Measurements from ENCODE around the gene ARMS2.

ARMS2 gene

DNA sequence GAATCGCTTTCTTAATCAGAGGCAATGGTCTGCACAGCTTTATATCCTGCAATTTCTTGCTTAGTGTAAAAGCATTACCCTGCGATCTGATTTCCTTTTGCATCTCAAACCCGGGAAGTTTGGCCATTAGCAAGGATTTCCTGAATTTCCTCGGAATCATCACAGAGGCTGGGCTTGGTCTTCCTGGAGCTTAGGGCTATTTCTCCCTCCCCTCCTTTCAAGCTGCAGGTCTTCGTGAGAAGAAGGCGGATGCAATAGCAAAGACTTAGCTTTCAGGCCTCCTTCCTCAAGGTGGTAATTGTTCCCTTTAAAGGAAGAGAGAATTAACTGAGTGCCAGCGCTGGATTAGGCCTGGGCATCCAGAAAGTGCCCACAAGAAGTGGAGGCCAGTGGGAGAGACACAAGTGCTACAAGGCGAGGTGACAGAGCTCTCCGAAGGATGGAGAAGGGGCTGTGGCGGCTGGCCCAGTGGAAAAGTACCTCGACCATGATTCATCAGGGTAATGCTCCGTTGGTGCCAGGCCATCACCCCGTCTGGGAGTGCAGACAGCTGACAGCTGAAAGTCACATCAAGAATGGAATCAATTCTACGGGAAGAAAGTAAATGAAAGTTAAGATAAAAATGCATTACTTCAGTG is 4.0 kb upstream of the ARMS2 start:
- H2AFZ ChIP-seq (ENCODE audit: insufficient read depth, low read length, poor library complexity) = no peak overlapping the region
- no peak overlapping the region for H2AK5ac ChIP-seq (ENCODE audit: low read length)
- no peak overlapping the region for H4K8ac ChIP-seq (ENCODE audit: low read depth, low read length)
- no peak overlapping the region for H3K9ac ChIP-seq (ENCODE audit: low read length)
- H4K12ac ChIP-seq (ENCODE audit: low read depth, low read length) = no peak overlapping the region
- H3K4ac ChIP-seq (ENCODE audit: low read depth, low read length) = no peak overlapping the region
- WGBS (ENCODE audit: extremely low coverage, insufficient coverage, insufficient read length) = no CpG with 5 or more reads among the region's 14 CpGs
- peaks cover 3% of the 10 kb centered on the region for H3K9me3 ChIP-seq (ENCODE audit: insufficient read depth, low read depth, low read length)
- H3K23ac ChIP-seq (ENCODE audit: low read length) = no peak overlapping the region
- no peak overlapping the region for H4K91ac ChIP-seq (ENCODE audit: low read depth, low read length)
- peak; percentile 55 to 57 for DNase-seq
- no peak overlapping the region for H2BK5ac ChIP-seq (ENCODE audit: low read depth, low read length, poor library complexity)
- H3K27me3 ChIP-seq (ENCODE audit: insufficient read depth, low read length) = no peaks in the 10 kb centered on the region
- H3K4me1 ChIP-seq (ENCODE audit: control insufficient read depth in 1 of 2, insufficient read depth in 2 of 2, low read length in 2 of 2) = no peaks in the 10 kb centered on the region
- no peaks in the 10 kb centered on the region for H3K79me2 ChIP-seq (ENCODE audit: control insufficient read depth, insufficient read depth, low read length, poor library complexity)
- no peak overlapping the region for H3K4me2 ChIP-seq (ENCODE audit: low read length)
- no peak overlapping the region for H3K14ac ChIP-seq (ENCODE audit: low read length)
- H2BK12ac ChIP-seq (ENCODE audit: low read length) = no peak overlapping the region
- no peak overlapping the region for H2BK120ac ChIP-seq (ENCODE audit: insufficient read depth, low read length, poor library complexity)
- no peak overlapping the region for H3K4me3 ChIP-seq (ENCODE audit: low read depth, low read length)
- no peak overlapping the region for H3K18ac ChIP-seq (ENCODE audit: low read length)
- peaks cover 2% of the 10 kb centered on the region for H3K79me1 ChIP-seq (ENCODE audit: low read length)
- no peaks in the 10 kb centered on the region for H3K36me3 ChIP-seq (ENCODE audit: control insufficient read depth in 1 of 2, insufficient read depth in 2 of 2, low read length in 2 of 2)
- H3K27ac ChIP-seq (ENCODE audit: low read depth, low read length) = no peak overlapping the region

DNA sequence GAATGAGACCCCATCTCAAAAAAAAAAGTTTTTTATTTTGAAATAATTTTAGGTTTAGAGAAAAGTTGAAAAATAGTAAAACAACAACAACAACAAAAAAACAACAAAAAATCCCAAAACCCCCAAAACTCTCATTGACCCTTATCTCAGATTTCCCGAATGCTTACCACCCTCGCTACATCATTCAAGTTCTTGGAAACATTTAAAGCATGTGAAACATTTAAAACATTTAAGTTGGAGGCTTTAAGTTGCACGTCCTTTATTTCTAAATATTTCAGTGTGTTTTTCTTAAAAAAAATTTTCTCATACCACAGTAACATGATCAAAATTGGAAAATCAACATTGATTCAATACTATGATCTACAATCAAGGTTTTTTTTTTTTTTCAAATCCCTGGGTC is 382 bp upstream of the ARMS2 start:
- no peak overlapping the region for H2BK120ac ChIP-seq (ENCODE audit: insufficient read depth, low read length, poor library complexity)

DNA sequence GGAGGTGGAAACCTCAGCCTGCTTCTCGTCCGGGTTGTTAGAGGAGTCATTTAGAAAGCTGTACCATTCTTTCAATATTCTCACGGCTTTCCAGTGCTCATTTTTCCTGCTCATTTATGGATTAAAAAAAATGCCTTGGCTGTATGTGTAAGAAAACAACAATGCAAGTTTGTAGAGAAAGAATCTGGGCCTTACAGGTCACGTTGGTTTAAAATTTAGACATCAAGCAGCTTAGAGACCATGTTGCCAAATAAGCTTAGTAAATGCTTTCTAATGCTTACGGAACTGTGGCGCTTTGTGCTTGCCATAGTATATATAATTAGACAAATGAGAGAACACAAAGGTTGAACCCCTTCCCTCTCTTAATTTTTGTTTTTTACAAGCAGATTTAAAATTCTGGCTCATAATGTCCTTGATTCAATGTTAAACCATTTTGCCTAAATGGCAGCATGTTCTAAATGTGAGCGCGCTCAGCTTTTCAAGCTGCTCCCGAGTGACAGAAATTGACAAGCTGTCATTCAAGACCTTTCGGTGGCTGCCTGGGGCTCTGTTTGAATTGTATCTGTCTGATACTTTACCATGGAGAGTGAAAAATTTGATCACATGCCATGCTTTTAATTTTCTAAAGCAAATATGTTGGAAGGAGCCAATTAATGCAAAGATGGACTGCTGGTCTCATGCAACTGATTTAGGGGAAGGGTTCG is 1.1 kb downstream of the ARMS2 start:
- WGBS (ENCODE audit: extremely low coverage, insufficient coverage, insufficient read length) = no CpG with 5 or more reads among the region's 11 CpGs
- no peak overlapping the region for H2AK5ac ChIP-seq (ENCODE audit: low read length)
- no peak overlapping the region for H2BK5ac ChIP-seq (ENCODE audit: low read depth, low read length, poor library complexity)
- H2AFZ ChIP-seq (ENCODE audit: insufficient read depth, low read length, poor library complexity) = no peak overlapping the region
- H3K9ac ChIP-seq (ENCODE audit: low read length) = no peak overlapping the region
- no peaks in the 10 kb centered on the region for H3K79me2 ChIP-seq (ENCODE audit: control insufficient read depth, insufficient read depth, low read length, poor library complexity)
- no peak overlapping the region for H3K14ac ChIP-seq (ENCODE audit: low read length)
- H4K8ac ChIP-seq (ENCODE audit: low read depth, low read length) = no peak overlapping the region
- H2BK12ac ChIP-seq (ENCODE audit: low read length) = no peak overlapping the region
- H3K4me2 ChIP-seq (ENCODE audit: low read length) = no peak overlapping the region
- H4K12ac ChIP-seq (ENCODE audit: low read depth, low read length) = no peak overlapping the region
- H3K4me3 ChIP-seq (ENCODE audit: low read depth, low read length) = no peak overlapping the region
- H3K4ac ChIP-seq (ENCODE audit: low read depth, low read length) = no peak overlapping the region
- H3K4me1 ChIP-seq (ENCODE audit: control insufficient read depth in 1 of 2, insufficient read depth in 2 of 2, low read length in 2 of 2) = no peaks in the 10 kb centered on the region
- H3K79me1 ChIP-seq (ENCODE audit: low read length) = no peaks in the 10 kb centered on the region
- no peak overlapping the region for H2BK120ac ChIP-seq (ENCODE audit: insufficient read depth, low read length, poor library complexity)
- H3K18ac ChIP-seq (ENCODE audit: low read length) = no peak overlapping the region
- no peak overlapping the region for H3K27ac ChIP-seq (ENCODE audit: low read depth, low read length)
- peaks cover 5% of the 10 kb centered on the region for H3K27me3 ChIP-seq (ENCODE audit: insufficient read depth, low read length)
- no peak overlapping the region for H4K91ac ChIP-seq (ENCODE audit: low read depth, low read length)
- no peaks in the 10 kb centered on the region for H3K9me3 ChIP-seq (ENCODE audit: insufficient read depth, low read depth, low read length)
- no peaks in the 10 kb centered on the region for H3K36me3 ChIP-seq (ENCODE audit: control insufficient read depth in 1 of 2, insufficient read depth in 2 of 2, low read length in 2 of 2)
- DNase-seq = peak in 1 of 2 donors; percentile 73
- no peak overlapping the region for H3K23ac ChIP-seq (ENCODE audit: low read length)

More for the DNA sequence above, 382 bp upstream of the ARMS2 start:
- H3K23ac ChIP-seq (ENCODE audit: low read length) = no peak overlapping the region
- H3K79me1 ChIP-seq (ENCODE audit: low read length) = peaks cover 2% of the 10 kb centered on the region
- no peaks in the 10 kb centered on the region for H3K9me3 ChIP-seq (ENCODE audit: insufficient read depth, low read depth, low read length)
- H2AK5ac ChIP-seq (ENCODE audit: low read length) = no peak overlapping the region
- no peaks in the 10 kb centered on the region for H3K36me3 ChIP-seq (ENCODE audit: control insufficient read depth in 1 of 2, insufficient read depth in 2 of 2, low read length in 2 of 2)
- no peak overlapping the region for H3K4me3 ChIP-seq (ENCODE audit: low read depth, low read length)
- H4K8ac ChIP-seq (ENCODE audit: low read depth, low read length) = no peak overlapping the region
- no peak overlapping the region for H3K18ac ChIP-seq (ENCODE audit: low read length)
- whole genome bisulfite sequencing (ENCODE audit: extremely low coverage, insufficient coverage, insufficient read length) = 100% methylated on average over 2 of the region's 3 CpGs
- no peak overlapping the region for H4K12ac ChIP-seq (ENCODE audit: low read depth, low read length)
- H3K4me2 ChIP-seq (ENCODE audit: low read length) = no peak overlapping the region
- H3K4me1 ChIP-seq (ENCODE audit: control insufficient read depth in 1 of 2, insufficient read depth in 2 of 2, low read length in 2 of 2) = no peaks in the 10 kb centered on the region
- no peaks in the 10 kb centered on the region for H3K79me2 ChIP-seq (ENCODE audit: control insufficient read depth, insufficient read depth, low read length, poor library complexity)
- H2BK5ac ChIP-seq (ENCODE audit: low read depth, low read length, poor library complexity) = no peak overlapping the region
- no peak overlapping the region for H3K27ac ChIP-seq (ENCODE audit: low read depth, low read length)
- H2AFZ ChIP-seq (ENCODE audit: insufficient read depth, low read length, poor library complexity) = no peak overlapping the region
- H3K14ac ChIP-seq (ENCODE audit: low read length) = no peak overlapping the region
- no peak overlapping the region for H3K4ac ChIP-seq (ENCODE audit: low read depth, low read length)
- no peak overlapping the region for H3K9ac ChIP-seq (ENCODE audit: low read length)
- no peak overlapping the region for H4K91ac ChIP-seq (ENCODE audit: low read depth, low read length)
- H2BK12ac ChIP-seq (ENCODE audit: low read length) = no peak overlapping the region
- peak in 1 of 2 donors; percentile 59 for DNase-seq
- peaks cover under 1% of the 10 kb centered on the region for H3K27me3 ChIP-seq (ENCODE audit: insufficient read depth, low read length)

DNA sequence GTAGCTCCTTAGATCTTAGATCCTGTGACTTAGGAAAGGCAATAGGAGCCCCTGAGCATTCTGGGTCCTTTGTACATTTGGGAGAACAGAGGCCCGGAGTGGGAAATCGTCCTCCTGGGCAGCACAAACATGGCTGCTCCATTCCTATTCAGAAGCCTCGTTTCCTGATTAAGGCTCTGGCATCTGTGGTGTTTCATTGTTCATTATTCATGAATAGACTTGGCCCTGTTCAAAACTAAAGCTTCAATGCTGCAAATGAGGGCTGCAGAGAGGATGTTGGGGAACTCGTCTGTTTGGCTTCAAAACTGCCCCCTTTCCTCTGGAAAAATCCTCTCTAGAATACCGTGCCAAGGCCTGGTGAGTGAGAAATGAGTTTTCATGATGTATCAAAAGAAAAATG is 3.5 kb downstream of the ARMS2 start:
- no peak overlapping the region for H3K9ac ChIP-seq (ENCODE audit: low read length)

More for the DNA sequence above, 3.5 kb downstream of the ARMS2 start:
- H4K8ac ChIP-seq (ENCODE audit: low read depth, low read length) = no peak overlapping the region
- peaks cover 10% of the 10 kb centered on the region for H3K79me1 ChIP-seq (ENCODE audit: low read length)
- H3K36me3 ChIP-seq (ENCODE audit: control insufficient read depth in 1 of 2, insufficient read depth in 2 of 2, low read length in 2 of 2) = no peaks in the 10 kb centered on the region
- H2BK5ac ChIP-seq (ENCODE audit: low read depth, low read length, poor library complexity) = no peak overlapping the region
- DNase-seq = no peak
- no peak overlapping the region for H3K4me2 ChIP-seq (ENCODE audit: low read length)
- peaks cover 27% of the 10 kb centered on the region for H3K27me3 ChIP-seq (ENCODE audit: insufficient read depth, low read length)
- no CpG with 5 or more reads among the region's 5 CpGs for WGBS (ENCODE audit: extremely low coverage, insufficient coverage, insufficient read length)
- peaks cover 4% of the 10 kb centered on the region for H3K9me3 ChIP-seq (ENCODE audit: insufficient read depth, low read depth, low read length)
- no peak overlapping the region for H4K12ac ChIP-seq (ENCODE audit: low read depth, low read length)
- H3K18ac ChIP-seq (ENCODE audit: low read length) = no peak overlapping the region
- no peak overlapping the region for H2AK5ac ChIP-seq (ENCODE audit: low read length)
- H2BK120ac ChIP-seq (ENCODE audit: insufficient read depth, low read length, poor library complexity) = no peak overlapping the region
- H3K79me2 ChIP-seq (ENCODE audit: control insufficient read depth, insufficient read depth, low read length, poor library complexity) = peaks cover 4% of the 10 kb centered on the region
- peaks cover 8 to 13% of the 10 kb centered on the region in 2 experiments for H3K4me1 ChIP-seq (ENCODE audit: control insufficient read depth in 1 of 2, insufficient read depth in 2 of 2, low read length in 2 of 2)
- no peak overlapping the region for H2BK12ac ChIP-seq (ENCODE audit: low read length)
- H2AFZ ChIP-seq (ENCODE audit: insufficient read depth, low read length, poor library complexity) = no peak overlapping the region
- no peak overlapping the region for H3K14ac ChIP-seq (ENCODE audit: low read length)
- H4K91ac ChIP-seq (ENCODE audit: low read depth, low read length) = no peak overlapping the region
- H3K4me3 ChIP-seq (ENCODE audit: low read depth, low read length) = no peak overlapping the region
- H3K4ac ChIP-seq (ENCODE audit: low read depth, low read length) = no peak overlapping the region
- H3K27ac ChIP-seq (ENCODE audit: low read depth, low read length) = no peak overlapping the region
- no peak overlapping the region for H3K23ac ChIP-seq (ENCODE audit: low read length)

Data from trophoblast cell (in vitro differentiated cells and primary cell).